GM23338 (cell line): Measurements from ENCODE around the gene BEND7. TPM values are rescaled to one million over a fixed set of nuclear protein-coding genes. Genes with fewer than 3 reads are reported as not detected.

Experiments
- ATAC-seq: fragments of 200-7000 bp; cut with Tn5 transposase; 3 replicates; pipeline ENCODE4 v1.9.1; 2020
- DNase-seq: peaks from one replicate; pipeline ENCODE4 v3.0.0-alpha.2; 2015; ENCODE audit warnings: low spot score
- H2AFZ ChIP-seq: fragments of 200-600 bp; sonication (generic); 2 replicates; pipeline ENCODE4 v1.8.0; 2016; ENCODE audit warnings: antibody characterized with exemption, mild to moderate bottlenecking, moderate library complexity
- H3F3A ChIP-seq: fragments of 200-600 bp; sonication (generic); replicated peaks from 2 replicates; pipeline ENCODE4 v1.8.0; 2017; ENCODE audit warnings: antibody characterized with exemption, mixed run types, low read depth
- H3K27ac ChIP-seq: fragments of 200-600 bp; sonication (generic); 2 replicates; pipeline ENCODE4 v1.6.1; 2016; ENCODE audit warnings: low read depth
- H3K27me3 ChIP-seq: fragments of 200-600 bp; sonication (generic); 2 replicates; pipeline ENCODE4 v1.8.0; 2016; ENCODE audit warnings: mild to moderate bottlenecking, mixed run types, moderate library complexity; ENCODE audit not compliant: insufficient read depth
- H3K36me3 ChIP-seq: fragments of 200-600 bp; sonication (generic); 2 replicates; pipeline ENCODE4 v1.8.0; 2016; ENCODE audit warnings: mild to moderate bottlenecking; ENCODE audit not compliant: insufficient read depth
- H3K4me1 ChIP-seq: fragments of 200-600 bp; sonication (generic); 2 replicates; pipeline ENCODE4 v1.8.0; 2016; ENCODE audit warnings: mild to moderate bottlenecking, moderate library complexity; ENCODE audit not compliant: insufficient read depth
- H3K4me2 ChIP-seq: fragments of 200-600 bp; sonication (generic); 2 replicates; pipeline ENCODE4 v1.7.1; 2017; ENCODE audit warnings: mixed run types
- H3K4me3 ChIP-seq: fragments of 200-600 bp; sonication (generic); 2 replicates; pipeline ENCODE4 v1.6.1; 2016; ENCODE audit warnings: mixed run types
- H3K79me2 ChIP-seq: fragments of 200-600 bp; sonication (generic); replicated peaks from 2 replicates; pipeline ENCODE4 v1.8.0; 2017; ENCODE audit warnings: mild to moderate bottlenecking; ENCODE audit not compliant: insufficient read depth
- H3K9me2 ChIP-seq: fragments of 200-600 bp; sonication (generic); 2 replicates; pipeline ENCODE4 v1.8.0; 2017; ENCODE audit not compliant: insufficient read depth
- H4K20me1 ChIP-seq: fragments of 200-600 bp; sonication (generic); replicated peaks from 2 replicates; pipeline ENCODE4 v1.8.0; 2017; ENCODE audit warnings: mild to moderate bottlenecking; ENCODE audit not compliant: insufficient read depth
- H3K27ac Mint-ChIP-seq: 2 replicates; pipeline ENCODE4 v1.8.0; 2020; ENCODE audit warnings: inconsistent platforms, mild to moderate bottlenecking, moderate library complexity, mixed read lengths
- H3K27me3 Mint-ChIP-seq: 3 replicates; pipeline ENCODE4 v1.8.0; 2022; ENCODE audit warnings: low read depth, mild to moderate bottlenecking, moderate library complexity, mixed read lengths, inconsistent platforms; ENCODE audit not compliant: insufficient read depth, poor library complexity
- H3K36me3 Mint-ChIP-seq: 3 replicates; pipeline ENCODE4 v1.8.0; 2021; ENCODE audit warnings: low read depth, mild to moderate bottlenecking, inconsistent platforms, moderate library complexity, mixed read lengths
- H3K4me1 Mint-ChIP-seq: 3 replicates; pipeline ENCODE4 v1.8.0; 2020; ENCODE audit warnings: mild to moderate bottlenecking, inconsistent platforms, mixed read lengths
- H3K4me3 Mint-ChIP-seq: 3 replicates; pipeline ENCODE4 v1.8.0; 2021; ENCODE audit warnings: moderate library complexity, mild to moderate bottlenecking, inconsistent platforms, mixed read lengths
- H3K9me3 Mint-ChIP-seq: 3 replicates; pipeline ENCODE4 v1.8.0; 2020; ENCODE audit warnings: moderate library complexity, mild to moderate bottlenecking, inconsistent platforms, mixed read lengths
- CREB1 ChIP-seq: fragments of 250-450 bp; sonication (Bioruptor Pico); IDR thresholded peaks from 2 replicates; pipeline ENCODE4 v1.5.0; 2020; ENCODE audit warnings: low read depth, mild to moderate bottlenecking, moderate library complexity
- CTCF ChIP-seq, 2 experiments: fragments of 200-600 bp in 1 of 2; sonication (generic) in 1 of 2; conservative IDR thresholded peaks; 2 replicates each; pipeline versions ENCODE4 v1.5.1 to v1.6.1; 2016 to 2017; ENCODE audit warnings: antibody characterized with exemption in 2 of 2, low read depth in 2 of 2, mild to moderate bottlenecking in 2 of 2, moderate library complexity in 1 of 2
- EZH2 ChIP-seq: fragments of 200-600 bp; sonication (generic); IDR thresholded peaks from one replicate; pipeline ENCODE4 v1.8.0; 2017; ENCODE audit warnings: antibody characterized with exemption, mild to moderate bottlenecking, low read depth; ENCODE audit not compliant: unreplicated experiment
- EZH2phosphoT487 ChIP-seq: fragments of 200-600 bp; sonication (generic); IDR thresholded peaks from one replicate; pipeline ENCODE4 v1.8.1; 2018; ENCODE audit warnings: antibody characterized with exemption; ENCODE audit not compliant: unreplicated experiment
- JUNB ChIP-seq: IDR thresholded peaks from one replicate; pipeline ENCODE4 v1.6.1; 2016; ENCODE audit warnings: antibody characterized with exemption; ENCODE audit not compliant: unreplicated experiment
- NANOG ChIP-seq: IDR thresholded peaks from 2 replicates; pipeline ENCODE4 v1.6.1; 2016; ENCODE audit warnings: antibody characterized with exemption, borderline replicate concordance
- POLR2AphosphoS5 ChIP-seq: IDR thresholded peaks from 2 replicates; pipeline ENCODE4 v1.6.1; 2016; ENCODE audit warnings: antibody characterized with exemption, low read depth
- REST ChIP-seq: IDR thresholded peaks from one replicate; pipeline ENCODE4 v1.6.1; 2018; ENCODE audit warnings: antibody characterized with exemption; ENCODE audit not compliant: unreplicated experiment
- STAT1 ChIP-seq: IDR thresholded peaks from one replicate; pipeline ENCODE4 v1.6.1; 2016; ENCODE audit warnings: antibody characterized with exemption; ENCODE audit not compliant: unreplicated experiment
- ZNF114 ChIP-seq: fragments of 250-450 bp; sonication (Bioruptor Pico); IDR thresholded peaks from 2 replicates; pipeline ENCODE4 v1.5.0; 2020; ENCODE audit warnings: mild to moderate bottlenecking, moderate library complexity
- ZNF331 ChIP-seq: fragments of 250-450 bp; sonication (Bioruptor Pico); IDR thresholded peaks from 2 replicates; pipeline ENCODE4 v1.5.0; 2020; ENCODE audit warnings: low read depth, mild to moderate bottlenecking, moderate library complexity
- ZNF462 ChIP-seq: fragments of 250-450 bp; sonication (Bioruptor Pico); IDR thresholded peaks from 2 replicates; pipeline ENCODE4 v1.5.0; 2020; ENCODE audit warnings: mild to moderate bottlenecking, moderate library complexity
- polyA plus RNA-seq: library from polyadenylated mRNA; unstranded; fragments of >200 nt; fragmentation: Nextera tagmentation; extraction: Ambion mirVana; gene quantifications from 2 replicates; pipeline ENCODE4 v1.2.1, GENCODE V29; 2016
- total RNA-seq: library from RNA; depleted of rRNA; stranded (reverse); fragments of >200 nt; shearing (Covaris generic); gene quantifications from 2 replicates; pipeline ENCODE4 v1.2.3, GENCODE V29; 2014

BEND7 gene
- total and polyA plus RNA-seq, 2 experiments from 2014 or later: 3.1 to 9.6 TPM

- TF ChIP-seq STAT1: no peak
Measured at GRCh38 chr10:13564576-13564975, 35.8 kb upstream of the BEND7 start (continued).

- H3K4me3 Mint-ChIP-seq: no peak overlapping the region
- Histone ChIP-seq H3K4me3 (no peak overlapping the region), H2AFZ (no peak overlapping the region), H3K4me2 (no peak overlapping the region), H3K36me3 (no peaks in the 10 kb centered on the region), H3K27me3 (no peaks in the 10 kb centered on the region), H3K9me2 (no peaks in the 10 kb centered on the region), H3K27ac (no peak overlapping the region), H4K20me1 (no peaks in the 10 kb centered on the region), H3K79me2 (no peaks in the 10 kb centered on the region), H3K4me1 (no peaks in the 10 kb centered on the region), H3F3A (no peaks in the 10 kb centered on the region)
- DNase-seq: no peak
- H3K36me3 Mint-ChIP-seq: peaks cover 13% of the 10 kb centered on the region; the same call in 2 of the 3 replicates
- H3K27ac Mint-ChIP-seq: no peak overlapping the region
- no peak for ATAC-seq
- peaks cover 28% of the 10 kb centered on the region for H3K9me3 Mint-ChIP-seq
- no peaks in the 10 kb centered on the region for H3K4me1 Mint-ChIP-seq
- H3K27me3 Mint-ChIP-seq: peaks cover 4% of the 10 kb centered on the region
- TF ChIP-seq STAT1 (no peak), CTCF (conservative IDR thresholded peaks at IDR 0.05; ENCODE audit: low read depth in 2 of 2) (no peak), EZH2 (no peak), REST (no peak), JUNB (no peak), EZH2phosphoT487 (no peak), ZNF114 (CRISPR knock-in tag) (no peak), NANOG (no peak), ZNF331 (CRISPR knock-in tag) (no peak), POLR2AphosphoS5 (no peak), ZNF462 (no peak), CREB1 (CRISPR knock-in tag) (no peak)
Measured at GRCh38 chr10:13563481-13564445, 34.9 kb upstream of the BEND7 start.
